Activated CD4-positive, alpha-beta T cell treated with anti-CD3 and anti-CD28 coated beads, Interleukin-2, amount 10 ng/mL, durations not matched to agents 7 days and 5 days (primary cell): Measurements from ENCODE around the gene MRPS34. TPM values are rescaled to one million over a fixed set of nuclear protein-coding genes. Genes with fewer than 3 reads are reported as not detected.
A peak's percentile ranks its signal among the peaks of the same experiment; 100 is the strongest.

Experiments
- CTCF ChIA-PET: fragments of 350-600 bp; sonication (Branson Sonifier 250); formaldehyde crosslinking; loops from one replicate; lab custom pipeline; 2021; ENCODE audit warnings: antibody characterized with exemption; lab: Charles Lee
- POLR2A ChIA-PET: fragments of 350-600 bp; sonication (Branson Sonifier 250); formaldehyde crosslinking; loops from one replicate; lab custom pipeline; 2021; ENCODE audit warnings: antibody characterized with exemption; lab: Charles Lee
- DNase-seq: peaks from one replicate; pipeline ENCODE4 v3.0.0-alpha.2; 2020
- H3K27ac Mint-ChIP-seq: one replicate; pipeline ENCODE4 v1.8.0; 2021; ENCODE audit warnings: mild to moderate bottlenecking, moderate library complexity, mixed read lengths
- H3K27me3 Mint-ChIP-seq: one replicate; pipeline ENCODE4 v1.8.0; 2021; ENCODE audit warnings: mixed read lengths
- H3K36me3 Mint-ChIP-seq: one replicate; pipeline ENCODE4 v1.8.0; 2021; ENCODE audit warnings: low read depth, mixed read lengths
- H3K4me1 Mint-ChIP-seq: one replicate; pipeline ENCODE4 v1.8.0; 2021; ENCODE audit warnings: mixed read lengths
- H3K4me3 Mint-ChIP-seq: one replicate; pipeline ENCODE4 v1.8.0; 2021; ENCODE audit warnings: mild to moderate bottlenecking, moderate library complexity, mixed read lengths
- H3K9me3 Mint-ChIP-seq: one replicate; pipeline ENCODE4 v1.8.0; 2021; ENCODE audit warnings: mixed read lengths
- microRNA-seq: library from miRNA; unstranded; fragments of <30 nt; microRNA quantifications from one replicate; pipeline ENCODE4 v1.2.0, GENCODE V29; 2021; ENCODE audit warnings: borderline microRNAs expressed, borderline replicate concordance
- total RNA-seq, 2 experiments: library from RNA; stranded (reverse); gene quantifications; one replicate each; pipeline ENCODE4 v1.2.3, GENCODE V29; 2021

MRPS34 gene
- total RNA-seq, 2 experiments from 2014 or later = 93.6 to 105 TPM

DNA sequence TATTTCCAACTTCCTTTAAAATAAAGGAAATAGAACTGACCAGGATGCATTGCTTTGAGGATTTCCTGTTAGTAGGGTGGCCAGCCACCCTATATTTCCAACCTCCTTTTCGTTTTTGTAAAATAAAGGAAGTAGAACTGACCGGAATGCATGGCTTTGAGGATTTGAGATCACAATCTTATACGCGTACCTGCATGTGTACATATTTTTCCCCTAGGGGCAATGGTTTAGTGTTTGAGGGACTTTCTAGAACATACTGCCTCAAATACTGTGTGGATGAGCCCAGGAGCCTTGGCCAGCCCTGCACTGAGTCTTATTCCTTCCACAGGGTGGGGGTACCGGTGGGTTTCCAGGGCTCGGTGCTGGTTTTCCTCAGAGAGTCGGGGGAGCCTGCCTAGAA, 41.3 kb downstream of the MRPS34 start:
- H3K9me3 Mint-ChIP-seq = no peaks in the 10 kb centered on the region
- H3K27ac Mint-ChIP-seq = no peak overlapping the region
- CTCF ChIA-PET = no interaction called here
- peaks cover 1% of the 10 kb centered on the region for H3K4me1 Mint-ChIP-seq
- DNase-seq = no peak
- POLR2A ChIA-PET = no interaction called here
- no peaks in the 10 kb centered on the region for H3K27me3 Mint-ChIP-seq
- no peak overlapping the region for H3K4me3 Mint-ChIP-seq
- peaks cover 22% of the 10 kb centered on the region for H3K36me3 Mint-ChIP-seq

DNA sequence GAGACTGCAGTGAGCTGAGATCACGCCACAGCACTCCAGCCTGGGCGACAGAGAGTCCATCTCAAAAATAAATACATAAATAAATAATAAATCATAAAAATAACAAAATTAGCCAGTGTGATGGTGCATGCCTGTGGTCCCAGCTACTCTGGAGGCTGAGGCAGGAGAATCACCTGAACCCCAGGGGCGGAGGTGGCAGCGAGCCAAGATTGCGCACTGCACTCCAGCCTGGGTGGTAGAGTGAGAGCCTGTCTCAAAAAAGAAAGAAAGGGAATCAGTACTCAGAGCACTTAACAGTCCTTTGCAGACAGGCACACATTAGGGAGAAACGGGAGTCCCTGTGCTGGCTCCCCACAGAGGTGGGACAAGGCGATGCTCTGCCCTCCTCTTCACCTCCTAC, 41.9 kb downstream of the MRPS34 start:
- H3K36me3 Mint-ChIP-seq = peaks cover 22% of the 10 kb centered on the region
- peak overlapping the region; percentile 19 for H3K27ac Mint-ChIP-seq
- H3K4me1 Mint-ChIP-seq = peaks cover 1% of the 10 kb centered on the region
- no peaks in the 10 kb centered on the region for H3K9me3 Mint-ChIP-seq
- H3K27me3 Mint-ChIP-seq = no peaks in the 10 kb centered on the region
- CTCF ChIA-PET = interaction anchor here (1.1 kb wide), 1 partner anchor 25 kb away, joined by 3 read pairs; the partner anchor contains the start of gene MAPK8IP3
- POLR2A ChIA-PET = no interaction called here
- no peak for DNase-seq
- no peak overlapping the region for H3K4me3 Mint-ChIP-seq

DNA sequence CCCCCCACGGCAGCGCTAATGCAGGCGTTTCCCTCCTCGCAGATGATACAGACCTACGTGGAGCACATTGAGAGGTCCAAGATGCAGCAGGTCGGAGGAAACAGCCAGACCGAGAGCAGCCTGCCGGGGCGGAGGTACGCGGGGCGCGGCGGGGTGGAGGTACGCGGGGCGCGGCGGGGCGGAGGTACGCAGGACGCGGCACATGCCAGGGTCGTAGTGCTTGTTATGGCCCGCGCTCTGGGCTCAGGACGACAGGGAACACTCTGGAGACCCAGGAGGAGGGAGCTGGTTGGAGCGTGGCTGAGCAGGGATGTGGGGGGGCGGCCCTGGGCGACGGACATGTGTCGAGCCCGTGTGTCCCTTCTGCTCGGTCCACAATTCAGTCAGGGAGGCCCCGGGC, 43.5 kb downstream of the MRPS34 start:
- no peak overlapping the region for H3K4me3 Mint-ChIP-seq
- H3K27ac Mint-ChIP-seq = no peak overlapping the region
- DNase-seq = no peak
- ChIA-PET POLR2A (no interaction called here), CTCF (interaction anchor here (1.0 kb wide), 1 partner anchor 10 kb away, joined by 4 read pairs; no protein-coding TSS in a partner anchor)
- no peaks in the 10 kb centered on the region for H3K9me3 Mint-ChIP-seq
- H3K27me3 Mint-ChIP-seq = no peaks in the 10 kb centered on the region
- H3K4me1 Mint-ChIP-seq = peaks cover 1% of the 10 kb centered on the region
- H3K36me3 Mint-ChIP-seq = peaks cover 22% of the 10 kb centered on the region

DNA sequence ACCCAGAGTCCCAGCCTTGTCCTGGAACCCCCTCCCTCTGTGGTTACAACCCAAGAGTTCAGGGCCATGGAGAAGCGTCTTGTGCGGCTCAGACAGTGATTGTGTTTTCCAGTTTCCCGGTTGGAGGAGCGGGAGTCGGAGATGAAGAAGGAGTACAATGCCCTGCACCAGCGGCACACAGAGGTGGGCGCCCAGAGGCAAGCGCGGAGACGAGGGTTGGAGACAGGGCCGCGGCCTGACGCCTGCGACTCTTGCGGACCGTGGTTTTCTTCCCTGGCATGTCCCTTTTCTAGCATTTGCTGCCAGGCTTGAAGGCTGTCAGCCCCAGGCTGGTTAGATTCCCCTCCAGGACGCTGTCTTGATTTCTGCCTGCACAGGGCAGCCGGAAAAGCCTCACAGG, 43.9 kb downstream of the MRPS34 start:
- peaks cover 1% of the 10 kb centered on the region for H3K4me1 Mint-ChIP-seq
- peaks cover 22% of the 10 kb centered on the region for H3K36me3 Mint-ChIP-seq
- no peak overlapping the region for H3K4me3 Mint-ChIP-seq
- H3K27ac Mint-ChIP-seq = no peak overlapping the region
- H3K9me3 Mint-ChIP-seq = no peaks in the 10 kb centered on the region
- POLR2A ChIA-PET = no interaction called here
- H3K27me3 Mint-ChIP-seq = no peaks in the 10 kb centered on the region
- CTCF ChIA-PET = interaction anchor here (0.6 to 1.1 kb wide), 3 partner anchors 10 to 25 kb away, joined by 3 to 4 read pairs (median 3); partner anchors contain the start of gene MAPK8IP3
- DNase-seq = no peak

DNA sequence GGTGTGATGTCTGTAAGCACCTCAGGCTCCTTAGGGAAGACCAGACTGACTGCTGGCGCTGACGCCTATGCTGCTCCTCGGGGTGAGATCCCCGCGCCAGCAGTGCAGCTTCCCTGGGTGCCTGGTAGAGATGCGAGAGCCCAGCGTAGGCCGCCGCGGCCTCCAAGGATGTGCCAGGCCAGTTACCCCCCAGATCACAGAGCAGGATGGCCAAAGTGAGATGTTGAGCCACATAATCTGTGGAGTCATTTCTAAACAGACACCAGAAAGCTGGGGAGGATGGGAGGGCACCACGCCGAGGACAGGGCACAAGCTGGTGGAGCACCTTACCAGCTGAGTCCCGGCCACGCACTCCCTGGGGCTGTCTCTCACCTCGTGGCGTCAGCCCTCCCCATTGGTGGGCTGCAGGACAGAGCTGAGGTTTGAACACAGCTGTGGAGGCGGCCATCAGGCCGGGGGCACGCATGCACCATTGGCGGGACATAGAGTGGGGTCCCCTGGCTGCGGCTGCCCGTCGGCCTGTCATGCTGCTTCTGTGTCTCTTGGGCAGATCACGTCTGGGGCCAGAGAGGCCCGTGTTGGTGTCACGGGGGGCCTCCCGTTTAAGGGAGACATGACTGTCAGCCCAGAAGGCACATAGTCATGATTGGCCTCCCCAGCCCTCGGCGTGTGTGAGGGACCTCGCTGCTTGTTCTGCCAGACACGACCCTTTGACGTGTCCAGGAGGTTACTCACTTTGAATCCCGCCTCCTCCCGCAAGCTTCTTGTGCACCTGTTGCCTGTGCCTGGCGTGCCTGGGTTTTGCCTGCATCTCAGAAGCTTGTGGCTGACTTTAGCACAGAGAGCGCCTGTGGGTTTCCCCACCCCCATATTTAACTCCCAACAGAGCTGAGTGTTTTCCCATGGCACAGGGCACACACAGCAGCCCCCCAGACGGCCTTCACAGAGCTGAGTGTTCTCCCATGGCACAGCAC, 45.0 kb downstream of the MRPS34 start:
- CTCF ChIA-PET = interaction anchor here (1.1 kb wide), 1 partner anchor 22 kb away, joined by 3 read pairs; the partner anchor contains the start of gene MAPK8IP3

DNA sequence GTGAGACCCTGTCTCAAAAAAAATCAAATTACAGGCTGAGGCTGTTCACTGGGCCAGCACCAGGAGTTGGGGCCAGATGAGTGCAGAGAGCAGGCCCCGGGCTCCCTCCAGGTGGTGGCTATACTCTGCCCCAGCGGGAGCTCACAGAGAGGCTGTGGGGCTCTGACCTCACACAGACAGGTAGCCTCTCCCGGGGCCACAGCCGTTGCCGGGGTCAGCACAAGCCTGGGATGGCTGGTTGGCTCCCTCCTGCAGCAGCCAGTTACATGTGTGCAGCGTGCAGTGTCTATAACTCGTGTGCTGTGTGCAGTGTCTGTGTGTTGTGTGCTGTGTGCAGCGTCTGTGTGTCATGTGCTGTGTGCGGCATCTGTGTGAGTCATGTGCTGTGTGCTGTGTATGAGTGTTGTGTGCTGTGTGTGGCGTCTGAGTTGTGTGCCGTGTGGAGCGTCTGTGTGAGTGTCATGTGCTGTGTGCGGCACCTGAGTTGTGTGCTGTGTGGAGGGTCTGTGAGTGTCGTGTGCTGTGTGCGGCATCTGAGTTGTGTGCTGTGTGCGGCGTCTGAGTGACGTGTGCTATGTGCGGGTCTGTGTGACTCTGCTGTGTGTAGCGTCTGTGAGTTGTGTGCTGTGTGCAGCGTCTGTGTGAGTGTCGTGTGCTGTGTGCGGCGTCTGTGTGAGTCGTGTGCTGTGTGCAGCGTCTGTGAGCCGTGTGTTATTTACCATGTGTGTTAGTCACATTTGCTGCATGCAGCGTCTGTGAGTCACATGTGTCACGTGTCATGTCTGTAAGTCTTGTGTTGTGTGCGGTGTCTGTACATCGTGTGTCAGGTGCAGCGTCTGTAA, 46.1 kb downstream of the MRPS34 start:
- no peak for DNase-seq
- POLR2A ChIA-PET = no interaction called here
- H3K36me3 Mint-ChIP-seq = peaks cover 12% of the 10 kb centered on the region
- no peak overlapping the region for H3K27ac Mint-ChIP-seq
- H3K27me3 Mint-ChIP-seq = no peaks in the 10 kb centered on the region
- H3K4me3 Mint-ChIP-seq = no peak overlapping the region
- peaks cover 20% of the 10 kb centered on the region for H3K4me1 Mint-ChIP-seq
- CTCF ChIA-PET = interaction anchor here (0.8 to 1.0 kb wide), 2 partner anchors 129 to 148 kb away, joined by 3 read pairs; no protein-coding TSS in a partner anchor
- no peaks in the 10 kb centered on the region for H3K9me3 Mint-ChIP-seq

More for the DNA sequence above, 45.0 kb downstream of the MRPS34 start:
- DNase-seq = no peak
- no peak overlapping the region for H3K4me3 Mint-ChIP-seq
- H3K27me3 Mint-ChIP-seq = no peaks in the 10 kb centered on the region
- peaks cover 11% of the 10 kb centered on the region for H3K4me1 Mint-ChIP-seq
- H3K27ac Mint-ChIP-seq = no peak overlapping the region
- H3K9me3 Mint-ChIP-seq = no peaks in the 10 kb centered on the region
- H3K36me3 Mint-ChIP-seq = peaks cover 15% of the 10 kb centered on the region
- POLR2A ChIA-PET = no interaction called here

DNA sequence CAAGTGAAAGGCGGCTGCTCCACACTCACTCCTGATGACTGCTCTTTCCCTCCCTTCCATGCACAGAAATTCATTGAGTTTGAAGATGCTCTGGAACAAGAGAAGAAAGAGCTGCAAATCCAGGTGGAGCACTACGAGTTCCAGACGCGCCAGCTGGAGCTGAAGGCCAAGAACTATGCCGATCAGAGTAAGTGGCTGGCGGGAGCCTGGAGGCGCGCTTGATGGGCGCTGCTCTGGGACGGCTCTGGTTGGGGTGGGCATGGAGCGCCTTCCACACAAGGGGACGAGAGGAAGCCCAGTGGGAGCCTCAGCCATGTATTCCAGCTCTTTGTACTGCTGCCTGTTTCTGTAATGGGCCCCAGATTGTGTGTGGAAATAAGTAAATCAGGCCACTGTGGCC, 48.4 kb downstream of the MRPS34 start:
- Mint-ChIP-seq H3K9me3 (no peaks in the 10 kb centered on the region), H3K4me1 (peaks cover 37% of the 10 kb centered on the region), H3K4me3 (no peak overlapping the region), H3K36me3 (peaks cover 13% of the 10 kb centered on the region), H3K27me3 (no peaks in the 10 kb centered on the region), H3K27ac (no peak overlapping the region)
- DNase-seq = no peak
- ChIA-PET CTCF (interaction anchor here (1.2 to 1.9 kb wide), 3 partner anchors 11 to 43 kb away, joined by 3 to 6 read pairs (median 6); no protein-coding TSS in a partner anchor), POLR2A (no interaction called here)

DNA sequence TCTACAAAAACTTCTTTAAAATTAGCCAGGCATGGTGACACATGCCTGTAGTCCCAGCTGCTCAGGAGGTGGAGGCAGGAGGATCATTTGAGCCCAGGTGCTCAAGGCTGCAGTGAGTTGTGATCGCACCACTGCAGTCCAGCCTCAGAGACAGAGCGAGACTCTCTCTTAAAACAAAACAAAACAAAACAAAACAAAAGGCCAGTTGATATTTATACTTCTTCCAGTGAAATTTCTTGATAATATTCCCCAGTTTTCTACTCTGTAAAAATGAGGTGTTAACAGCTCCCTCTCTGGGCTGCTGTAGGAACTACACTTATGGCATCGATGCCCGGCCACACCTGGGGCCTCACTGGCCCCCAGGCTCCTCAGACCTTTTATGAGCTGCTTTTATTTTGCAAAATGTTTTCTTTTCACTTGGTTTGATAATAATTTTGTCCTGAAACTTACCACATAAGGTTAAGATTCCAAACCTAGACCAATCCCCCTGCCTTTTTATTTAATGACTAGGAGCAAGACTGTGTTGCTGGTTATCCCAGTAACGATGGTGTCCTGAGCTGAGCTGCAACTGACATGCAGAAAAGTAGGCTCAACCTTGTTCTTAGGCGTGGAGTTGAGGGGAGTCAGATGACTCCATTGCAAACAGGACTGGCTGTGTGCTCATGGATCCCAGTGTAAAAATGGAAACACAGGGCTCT, 49.3 kb downstream of the MRPS34 start:
- ChIA-PET CTCF (interaction anchor here (0.6 to 1.9 kb wide), 10 partner anchors 10 to 364 kb away, joined by 3 to 6 read pairs (median 3); no protein-coding TSS in a partner anchor), POLR2A (no interaction called here)

More for the DNA sequence above, 49.3 kb downstream of the MRPS34 start:
- H3K27me3 Mint-ChIP-seq = no peaks in the 10 kb centered on the region
- H3K4me3 Mint-ChIP-seq = no peak overlapping the region
- H3K27ac Mint-ChIP-seq = peak overlapping the region; percentile 60
- peaks cover 6% of the 10 kb centered on the region for H3K36me3 Mint-ChIP-seq
- H3K9me3 Mint-ChIP-seq = no peaks in the 10 kb centered on the region
- peaks cover 44% of the 10 kb centered on the region for H3K4me1 Mint-ChIP-seq
- peak; percentile 51 for DNase-seq

Small RNA genes lying within 50 kb of the gene (microRNA-seq; reads per million reads assigned to microRNA genes)
- 2.7 reads per million, percentile 13 among the genes with 10 or more reads in this experiment for gene MIR3177

Other genes with a start within 250 kb of the MRPS34 start
- 10 to 100 TPM; 60.6 to 73.5 TPM for gene TMEM204, start 239.5 kb downstream of the MRPS34 start, total RNA-seq
- gene IFT140, start 161.1 kb downstream of the MRPS34 start, total RNA-seq = 1 to 10 TPM; 9.3 TPM
- gene CRAMP1, start 160.8 kb downstream of the MRPS34 start, total RNA-seq = 10 to 100 TPM; 25.6 to 27.4 TPM
- gene JPT2, start 94.9 kb downstream of the MRPS34 start, total RNA-seq = 10 to 100 TPM; 56.5 to 65.2 TPM
- gene MAPK8IP3, start 66.9 kb downstream of the MRPS34 start, total RNA-seq = 100 to 1,000 TPM; 101 to 108 TPM
- 10 to 100 TPM; 31.3 to 47.4 TPM for gene NME3, start 1.6 kb downstream of the MRPS34 start, total RNA-seq
- 10 to 100 TPM; 28.7 to 33.4 TPM for gene EME2, start 324 bp downstream of the MRPS34 start, total RNA-seq
- gene SPSB3, start 9.4 kb upstream of the MRPS34 start, total RNA-seq = 10 to 100 TPM; 38.0 to 42.9 TPM
- 10 to 100 TPM; 40.2 to 53.8 TPM for gene NUBP2, start 9.8 kb upstream of the MRPS34 start, total RNA-seq
- under 1 TPM in 1 of 2 experiments, not detected in 1; 0.15 TPM for gene IGFALS, start 20.6 kb upstream of the MRPS34 start, total RNA-seq
- gene HAGH, start 53.7 kb upstream of the MRPS34 start, total RNA-seq = 10 to 100 TPM; 34.9 to 45.6 TPM
- gene FAHD1, start 54.1 kb upstream of the MRPS34 start, total RNA-seq = 10 to 100 TPM; 11.3 to 12.9 TPM
- not detected for gene MEIOB, start 99.0 kb upstream of the MRPS34 start, total RNA-seq
- not detected for gene HS3ST6, start 145.3 kb upstream of the MRPS34 start, total RNA-seq
- gene MSRB1, start 170.1 kb upstream of the MRPS34 start, total RNA-seq = 10 to 100 TPM; 12.8 to 13.6 TPM
- not detected for gene RPL3L, start 181.6 kb upstream of the MRPS34 start, total RNA-seq
- 100 to 1,000 TPM; 103 to 125 TPM for gene NDUFB10, start 186.4 kb upstream of the MRPS34 start, total RNA-seq
- gene RPS2, start 191.7 kb upstream of the MRPS34 start, total RNA-seq = 1,000 to 10,000 TPM; 2,564 to 2,882 TPM
- gene RNF151, start 193.7 kb upstream of the MRPS34 start, total RNA-seq = not detected
- gene TBL3, start 198.9 kb upstream of the MRPS34 start, total RNA-seq = 10 to 100 TPM; 26.1 to 27.0 TPM
- under 1 TPM; 0.87 to 0.89 TPM for gene NOXO1, start 208.3 kb upstream of the MRPS34 start, total RNA-seq
- 10 to 100 TPM; 23.8 to 25.2 TPM for gene GFER, start 211.1 kb upstream of the MRPS34 start, total RNA-seq
- 1 to 10 TPM; 1.3 to 1.9 TPM for gene SYNGR3, start 216.8 kb upstream of the MRPS34 start, total RNA-seq
- 10 to 100 TPM; 56.3 to 56.5 TPM for gene ZNF598, start 236.7 kb upstream of the MRPS34 start, total RNA-seq
- under 1 TPM; 0.42 to 0.69 TPM for gene NPW, start 246.7 kb upstream of the MRPS34 start, total RNA-seq